Neuronal stem cell (in vitro differentiated cells): ENCODE results near the gene ENG.
A peak's percentile ranks its signal among the peaks of the same experiment; 100 is the strongest.

Source experiments
- DNase-seq: peaks from one replicate; pipeline ENCODE4 v3.0.0-alpha.2; 2013; ENCODE audit warnings: low spot score
- H2AFZ ChIP-seq: one replicate; pipeline ENCODE4 v1.6.1; 2013; ENCODE audit warnings: mild to moderate bottlenecking, low read length, inconsistent platforms
- H2AK5ac ChIP-seq: 2 replicates; pipeline ENCODE4 v1.6.1; 2013; ENCODE audit warnings: low read depth, mild to moderate bottlenecking, inconsistent platforms, low read length, moderate library complexity, mixed read lengths
- H2BK120ac ChIP-seq: 2 replicates; pipeline ENCODE4 v1.6.1; 2013; ENCODE audit warnings: low read depth, mild to moderate bottlenecking, inconsistent platforms, low read length, moderate library complexity, mixed read lengths
- H2BK12ac ChIP-seq: one replicate; pipeline ENCODE4 v1.6.1; 2013; ENCODE audit warnings: low read length, inconsistent platforms
- H2BK15ac ChIP-seq: 2 replicates; pipeline ENCODE4 v1.6.1; 2013; ENCODE audit warnings: mild to moderate bottlenecking, low read length, inconsistent platforms, mixed read lengths
- H2BK5ac ChIP-seq: one replicate; pipeline ENCODE4 v1.6.1; 2013; ENCODE audit warnings: inconsistent platforms, mild to moderate bottlenecking, low read length, moderate library complexity
- H3K14ac ChIP-seq: one replicate; pipeline ENCODE4 v1.6.1; 2013; ENCODE audit warnings: low read length, inconsistent platforms
- H3K18ac ChIP-seq: 2 replicates; pipeline ENCODE4 v1.6.1; 2013; ENCODE audit warnings: low read length, inconsistent platforms
- H3K23ac ChIP-seq: 2 replicates; pipeline ENCODE4 v1.6.1; 2013; ENCODE audit warnings: low read depth, mild to moderate bottlenecking, mixed read lengths, low read length, inconsistent platforms; ENCODE audit not compliant: poor library complexity
- H3K27ac ChIP-seq: replicated peaks from 3 replicates; pipeline ENCODE4 v1.5.1; 2013; ENCODE audit warnings: low read length, inconsistent platforms
- H3K27me3 ChIP-seq, 3 experiments: 2 replicates each; pipeline ENCODE4 v1.6.1; 2013; ENCODE audit warnings: low read length in 3 of 3, mild to moderate bottlenecking in 2 of 3, inconsistent platforms in 1 of 3, low read depth in 1 of 3, mixed read lengths in 1 of 3, moderate library complexity in 1 of 3; ENCODE audit not compliant: control insufficient read depth in 3 of 3, insufficient read depth in 3 of 3
- H3K36me3 ChIP-seq, 2 donors: replicated peaks in 1 of 2; 2 replicates each; pipeline ENCODE4 v1.6.1; 2013; ENCODE audit warnings: low read length in 2 of 2; ENCODE audit not compliant: control insufficient read depth in 2 of 2, insufficient read depth in 2 of 2
- H3K4ac ChIP-seq: 2 replicates; pipeline ENCODE4 v1.6.1; 2013; ENCODE audit warnings: inconsistent platforms, mild to moderate bottlenecking, low read length, moderate library complexity
- H3K4me1 ChIP-seq, 2 donors: 1 replicate in 1 of 2; 2 replicates in 1 of 2; pipeline ENCODE4 v1.6.1; 2013; ENCODE audit warnings: low read length in 2 of 2, low read depth in 1 of 2; ENCODE audit not compliant: control insufficient read depth in 2 of 2, insufficient read depth in 1 of 2
- H3K4me2 ChIP-seq: one replicate; pipeline ENCODE4 v1.6.1; 2013; ENCODE audit warnings: mild to moderate bottlenecking, low read length, inconsistent platforms; ENCODE audit not compliant: insufficient read depth, poor library complexity, severe bottlenecking
- H3K4me3 ChIP-seq, 2 donors: 2 replicates each; pipeline ENCODE4 v1.5.1; 2013; ENCODE audit warnings: low read length in 2 of 2, mild to moderate bottlenecking in 2 of 2, inconsistent platforms in 1 of 2, moderate library complexity in 1 of 2
- H3K79me1 ChIP-seq: one replicate; pipeline ENCODE4 v1.6.1; 2013; ENCODE audit warnings: low read depth, mild to moderate bottlenecking, inconsistent platforms, low read length, moderate library complexity
- H3K9ac ChIP-seq: one replicate; pipeline ENCODE4 v1.6.1; 2013; ENCODE audit warnings: mild to moderate bottlenecking, low read depth, low read length, inconsistent platforms; ENCODE audit not compliant: poor library complexity
- H3K9me3 ChIP-seq, 2 donors: replicated peaks in 1 of 2; 2 replicates each; pipeline versions ENCODE3 to v1.6.1; 2013; ENCODE audit warnings: low read length in 2 of 2, mild to moderate bottlenecking in 2 of 2, inconsistent platforms in 1 of 2, low read depth in 1 of 2, mixed read lengths in 1 of 2, moderate library complexity in 1 of 2; ENCODE audit not compliant: control insufficient read depth in 2 of 2, insufficient read depth in 1 of 2
- H4K8ac ChIP-seq: one replicate; pipeline ENCODE4 v1.6.1; 2013; ENCODE audit warnings: low read depth, mild to moderate bottlenecking, inconsistent platforms, low read length, moderate library complexity
- H4K91ac ChIP-seq: one replicate; pipeline ENCODE4 v1.6.1; 2013; ENCODE audit warnings: low read length, low read depth, mild to moderate bottlenecking, inconsistent platforms; ENCODE audit not compliant: poor library complexity
- WGBS, 2 donors: extraction: QIAGEN DNeasy Blood & Tissue Kit; methylation state at CpG; one replicate each; pipeline ENCODE4 v1.1.7; 2013; ENCODE audit warnings: missing lambda C conversion rate in 2 of 2, mixed read lengths in 1 of 2; ENCODE audit not compliant: insufficient read length in 2 of 2, insufficient replicate concordance in 1 of 2; ENCODE audit errors: extremely low coverage in 2 of 2; 5-methylcytosine and 5-hydroxymethylcytosine counted together

ENG gene

DNA sequence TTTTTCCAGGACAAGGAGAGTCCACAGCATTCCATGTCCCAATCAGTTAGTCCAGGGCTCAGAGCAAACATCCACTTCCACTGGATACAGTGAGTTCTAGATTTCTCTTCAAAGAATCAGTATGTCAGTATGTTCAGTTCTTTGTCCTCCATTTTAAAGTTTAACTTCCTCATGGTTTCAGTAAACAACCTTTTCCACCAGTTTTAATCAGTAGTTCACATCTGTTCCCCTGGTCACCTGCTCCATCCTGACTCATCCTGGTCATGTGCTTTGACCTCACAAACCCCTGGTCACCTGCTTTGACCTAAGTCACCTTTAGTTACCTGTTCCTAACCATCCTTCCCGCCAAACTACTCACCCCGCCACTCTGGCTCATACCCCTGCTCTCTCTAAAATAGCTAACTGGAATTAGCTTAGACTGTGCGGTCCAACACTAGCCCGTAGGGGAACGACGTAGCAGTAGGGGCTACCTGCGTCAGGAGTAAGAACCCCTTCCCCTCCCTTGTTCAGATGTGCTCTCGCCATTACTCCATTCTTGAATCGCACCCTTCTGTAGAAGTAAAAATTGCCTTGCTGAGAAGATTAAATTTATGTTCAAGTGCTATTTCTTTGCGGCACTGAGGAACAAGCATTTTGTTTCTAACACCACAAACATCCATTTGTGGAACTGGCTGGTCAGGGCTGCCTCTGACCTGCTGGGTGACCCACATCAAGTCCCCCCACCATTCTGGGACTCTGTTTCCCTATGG lies 5.5 kb downstream of the ENG start:
- H3K14ac ChIP-seq: no peak overlapping the region
- no peak overlapping the region for H3K27ac ChIP-seq
- H2BK5ac ChIP-seq: no peak overlapping the region
- WGBS, 2 donors: no CpG with 5 or more reads among the region's 10 CpGs
- H3K4me2 ChIP-seq: no peak overlapping the region
- no peak overlapping the region for H3K9ac ChIP-seq
- no peak overlapping the region for H3K4ac ChIP-seq
- no peak overlapping the region for H2BK15ac ChIP-seq
- H3K23ac ChIP-seq: no peak overlapping the region
- H2BK120ac ChIP-seq: no peak overlapping the region
- no peaks in the 10 kb centered on the region for H3K36me3 ChIP-seq
- H4K91ac ChIP-seq: no peak overlapping the region
- DNase-seq: no peak
- H3K27me3 ChIP-seq: no peaks in the 10 kb centered on the region
- H3K79me1 ChIP-seq: no peaks in the 10 kb centered on the region
- H2AK5ac ChIP-seq: no peak overlapping the region
- H4K8ac ChIP-seq: no peak overlapping the region
- H3K4me3 ChIP-seq: no peak overlapping the region
- peak overlapping the region; percentile 31 for H2BK12ac ChIP-seq
- peaks cover 6 to 8% of the 10 kb centered on the region in 2 donors for H3K4me1 ChIP-seq
- peaks cover 0 to 10% of the 10 kb centered on the region in 2 donors for H3K9me3 ChIP-seq
- H3K18ac ChIP-seq: no peak overlapping the region
- no peak overlapping the region for H2AFZ ChIP-seq

DNA sequence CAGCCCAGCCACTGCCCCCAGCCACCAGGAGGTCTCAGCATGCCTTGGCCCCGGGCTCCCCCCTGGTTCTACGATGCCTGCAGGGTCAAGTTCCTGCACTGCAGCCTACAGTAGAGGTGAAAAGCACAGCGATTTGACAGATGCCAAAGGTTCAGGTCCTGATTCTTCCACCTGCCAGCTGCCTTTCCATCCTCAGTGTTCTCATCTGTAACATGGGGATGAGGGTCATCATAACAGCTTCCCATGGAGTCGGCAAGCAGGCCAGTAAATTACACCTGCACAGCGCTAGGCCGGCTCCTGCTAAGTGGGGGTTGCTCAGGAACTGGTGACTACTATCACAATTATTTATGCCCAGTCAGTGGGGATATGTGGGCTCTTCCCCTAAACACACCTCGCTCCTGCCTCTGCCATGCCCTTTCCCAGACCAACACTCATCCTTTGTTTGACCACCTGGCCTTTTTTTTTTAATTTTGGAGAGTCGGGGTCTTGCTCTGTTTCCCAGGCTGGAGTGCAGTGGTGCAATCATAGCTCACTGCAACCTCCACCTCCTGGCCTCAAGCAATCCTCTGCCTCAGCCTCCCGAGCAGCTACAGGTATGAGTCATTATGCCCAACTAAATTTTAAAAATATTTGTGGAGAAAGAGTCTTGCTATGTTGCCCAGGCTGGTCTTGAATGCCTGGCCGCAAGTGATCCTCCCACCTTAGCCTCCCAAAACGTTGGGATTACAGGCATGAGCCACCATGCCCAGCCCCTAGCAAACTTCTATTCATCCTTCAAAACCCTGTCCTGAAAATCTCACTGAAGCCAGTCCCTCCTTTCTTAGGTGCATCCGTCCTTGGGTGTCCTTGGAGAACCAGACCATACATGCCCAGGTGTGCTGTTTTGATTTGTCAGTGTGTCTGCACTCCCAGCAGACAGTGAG lies 6.4 kb downstream of the ENG start:
- WGBS, 2 donors: no CpG with 5 or more reads among the region's 12 CpGs
- Histone ChIP-seq H3K4me3 (no peak overlapping the region), H3K27ac (no peak overlapping the region)

DNA sequence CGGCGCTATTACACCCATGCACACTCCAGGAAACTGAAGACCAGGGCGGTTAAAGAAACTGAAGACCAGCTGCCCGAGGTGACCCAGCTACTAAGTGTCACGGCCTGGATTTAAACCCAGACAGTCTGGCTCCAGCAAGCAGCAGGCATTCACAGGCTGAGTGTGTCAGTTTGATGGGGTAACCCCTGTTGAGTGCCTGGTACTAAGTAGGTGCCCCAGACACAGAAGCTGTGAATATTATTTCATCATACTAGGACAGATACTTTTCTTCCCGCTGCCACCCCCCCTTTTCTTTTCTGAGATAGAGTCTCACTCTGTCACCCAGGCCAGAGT lies 7.3 kb downstream of the ENG start:
- Histone ChIP-seq H2AFZ (no peak overlapping the region), H4K8ac (no peak overlapping the region), H3K9me3 (peaks cover 0 to 10% of the 10 kb centered on the region in 2 donors), H4K91ac (no peak overlapping the region), H3K27me3 (no peaks in the 10 kb centered on the region), H2BK15ac (no peak overlapping the region), H3K27ac (no peak overlapping the region), H2BK120ac (no peak overlapping the region), H3K4me2 (no peak overlapping the region), H3K4me1 (peaks cover 6 to 8% of the 10 kb centered on the region in 2 donors), H2BK5ac (no peak overlapping the region), H3K79me1 (no peaks in the 10 kb centered on the region), H3K18ac (no peak overlapping the region), H3K4ac (no peak overlapping the region), H3K36me3 (no peaks in the 10 kb centered on the region), H3K14ac (no peak overlapping the region), H2BK12ac (no peak overlapping the region), H3K9ac (no peak overlapping the region), H2AK5ac (peak overlapping the region; percentile 83), H3K4me3 (peak overlapping the region in 1 of 2 donors; percentile 67), H3K23ac (no peak overlapping the region)
- DNase-seq: no peak
- no CpG with 5 or more reads among the region's 6 CpGs for WGBS, 2 donors

More for the DNA sequence above, 6.4 kb downstream of the ENG start:
- Histone ChIP-seq H2BK15ac (no peak overlapping the region), H2AK5ac (no peak overlapping the region), H3K4me2 (no peak overlapping the region), H3K27me3 (no peaks in the 10 kb centered on the region), H3K23ac (peak overlapping the region; percentile 39), H3K4me1 (peaks cover 6 to 8% of the 10 kb centered on the region in 2 donors), H4K91ac (no peak overlapping the region), H4K8ac (no peak overlapping the region), H3K36me3 (no peaks in the 10 kb centered on the region), H3K79me1 (no peaks in the 10 kb centered on the region), H3K14ac (no peak overlapping the region), H2BK5ac (no peak overlapping the region), H2BK12ac (peak overlapping the region; percentile 31), H2AFZ (no peak overlapping the region), H3K9ac (no peak overlapping the region), H3K9me3 (peaks cover 0 to 10% of the 10 kb centered on the region in 2 donors), H3K4ac (no peak overlapping the region), H3K18ac (no peak overlapping the region), H2BK120ac (no peak overlapping the region)
- DNase-seq: no peak
